Vein endothelial cell (primary cell): Measurements from ENCODE around the gene KMT2A. TPM values are rescaled to one million over a fixed set of nuclear protein-coding genes. Genes with fewer than 3 reads are reported as not detected.

Experiments
- total RNA-seq: library from RNA; depleted of rRNA; stranded (reverse); fragments of >200 nt; gene quantifications from 2 replicates; pipeline ENCODE4 v1.2.3, GENCODE V29; 2012

KMT2A gene
- 44.1 and 56.4 TPM in 2 replicates for total RNA-seq

DNA sequence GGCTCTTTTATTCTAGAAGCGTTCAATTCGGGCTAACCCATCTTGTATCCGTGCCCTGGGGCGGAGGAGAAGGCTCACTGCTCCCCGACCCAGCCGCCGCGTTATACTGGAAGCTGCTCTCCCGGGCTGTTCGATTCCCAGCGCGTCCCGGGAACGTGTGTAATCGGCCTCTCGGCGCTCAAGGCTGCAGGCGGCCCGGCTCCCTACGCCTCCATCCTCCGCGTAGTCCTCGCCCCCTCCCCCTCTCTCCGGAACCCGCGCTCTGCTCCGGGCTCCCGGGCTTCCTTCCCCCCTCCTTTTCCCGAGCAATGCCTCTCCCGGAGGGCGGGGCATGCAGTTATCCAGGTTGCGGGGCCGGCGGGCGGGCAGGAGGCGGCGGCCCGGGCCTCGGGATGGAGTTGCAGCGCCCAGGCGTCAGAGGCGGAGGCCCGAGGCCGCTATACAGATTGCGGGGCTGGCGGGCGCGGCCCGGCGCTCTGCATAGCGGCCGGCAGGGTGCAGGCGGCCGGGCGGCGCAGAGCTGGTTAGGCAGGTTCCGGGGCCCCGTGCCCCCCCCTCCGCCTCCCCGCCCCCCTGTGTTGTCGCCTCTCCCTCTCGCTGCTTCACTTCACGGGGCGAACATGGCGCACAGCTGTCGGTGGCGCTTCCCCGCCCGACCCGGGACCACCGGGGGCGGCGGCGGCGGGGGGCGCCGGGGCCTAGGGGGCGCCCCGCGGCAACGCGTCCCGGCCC lies at the start of gene KMT2A:
Gene KMT2A (plus strand): TSS at position 600 of the 732 bp plus-strand sequence. CDS start 21 bp downstream, at position 621.

DNA sequence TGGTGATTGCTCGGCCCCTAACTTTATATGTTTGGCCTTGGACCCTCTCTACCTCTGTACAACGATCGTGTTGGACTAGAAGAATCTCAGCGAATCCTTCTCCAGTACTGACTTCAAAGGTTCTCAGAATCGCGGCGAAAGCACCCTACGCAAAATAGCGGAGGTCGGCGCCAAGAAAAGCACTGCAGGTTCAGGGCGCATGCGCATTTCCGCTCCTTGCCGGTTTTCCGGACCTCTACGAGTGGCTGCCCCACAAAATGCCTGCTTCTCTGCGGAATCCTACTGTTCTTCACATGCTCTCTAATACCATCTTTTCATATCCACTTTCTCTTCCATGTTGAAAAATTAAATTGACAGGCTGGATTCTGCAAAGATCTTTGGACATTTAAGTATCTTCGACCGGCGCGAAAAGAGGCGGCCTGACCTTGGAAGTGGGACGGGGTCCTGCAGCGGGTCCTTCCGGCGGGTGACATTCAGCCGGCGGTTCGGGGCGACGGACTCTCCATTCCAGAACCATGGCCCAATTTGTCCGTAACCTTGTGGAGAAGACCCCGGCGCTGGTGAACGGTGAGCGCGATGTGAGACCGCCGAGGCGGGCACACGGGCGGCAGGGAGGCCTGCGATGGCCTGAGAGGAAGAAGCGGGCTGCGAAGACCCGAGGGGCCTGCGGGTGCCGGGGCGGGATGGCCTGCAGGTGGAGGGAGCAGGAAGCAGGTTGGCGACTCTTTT lies 35.0 kb upstream of the KMT2A start, which contains the start of gene ATP5MG:
Gene ATP5MG (plus strand): TSS at position 456 of the 729 bp plus-strand sequence. CDS start 60 bp downstream, at position 516.

DNA sequence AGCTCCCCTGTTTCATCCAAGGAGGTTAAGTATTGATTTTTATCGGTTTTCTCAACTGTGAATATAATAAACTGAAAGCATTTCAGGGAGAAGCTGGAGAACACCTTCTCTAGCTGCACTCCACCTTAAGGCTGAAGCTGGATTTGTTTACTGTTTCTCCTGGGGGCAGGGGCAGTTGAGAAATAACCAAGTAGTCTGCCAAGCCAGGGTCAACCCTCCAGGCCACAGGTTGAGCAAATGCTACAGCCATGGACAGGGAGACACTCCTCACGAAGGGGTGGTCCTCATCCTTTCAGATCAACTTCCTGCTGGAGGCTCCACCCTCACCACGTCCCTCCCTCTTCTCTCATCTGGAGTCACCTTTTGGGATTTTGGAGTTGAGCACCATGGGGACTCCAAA lies 90.8 kb downstream of the KMT2A start, which contains the start of gene TTC36:
Gene TTC36 (plus strand): TSS at position 366 of the 400 bp plus-strand sequence. CDS start 21 bp downstream, at position 387.

GRCh38 chr11:118530683-118531596 lies 94.6 kb downstream of the KMT2A start, which contains the start of gene TMEM25:
Gene TMEM25 (plus strand): TSS chr11:118531192. CDS start chr11:118531802, 610 bp downstream.

DNA sequence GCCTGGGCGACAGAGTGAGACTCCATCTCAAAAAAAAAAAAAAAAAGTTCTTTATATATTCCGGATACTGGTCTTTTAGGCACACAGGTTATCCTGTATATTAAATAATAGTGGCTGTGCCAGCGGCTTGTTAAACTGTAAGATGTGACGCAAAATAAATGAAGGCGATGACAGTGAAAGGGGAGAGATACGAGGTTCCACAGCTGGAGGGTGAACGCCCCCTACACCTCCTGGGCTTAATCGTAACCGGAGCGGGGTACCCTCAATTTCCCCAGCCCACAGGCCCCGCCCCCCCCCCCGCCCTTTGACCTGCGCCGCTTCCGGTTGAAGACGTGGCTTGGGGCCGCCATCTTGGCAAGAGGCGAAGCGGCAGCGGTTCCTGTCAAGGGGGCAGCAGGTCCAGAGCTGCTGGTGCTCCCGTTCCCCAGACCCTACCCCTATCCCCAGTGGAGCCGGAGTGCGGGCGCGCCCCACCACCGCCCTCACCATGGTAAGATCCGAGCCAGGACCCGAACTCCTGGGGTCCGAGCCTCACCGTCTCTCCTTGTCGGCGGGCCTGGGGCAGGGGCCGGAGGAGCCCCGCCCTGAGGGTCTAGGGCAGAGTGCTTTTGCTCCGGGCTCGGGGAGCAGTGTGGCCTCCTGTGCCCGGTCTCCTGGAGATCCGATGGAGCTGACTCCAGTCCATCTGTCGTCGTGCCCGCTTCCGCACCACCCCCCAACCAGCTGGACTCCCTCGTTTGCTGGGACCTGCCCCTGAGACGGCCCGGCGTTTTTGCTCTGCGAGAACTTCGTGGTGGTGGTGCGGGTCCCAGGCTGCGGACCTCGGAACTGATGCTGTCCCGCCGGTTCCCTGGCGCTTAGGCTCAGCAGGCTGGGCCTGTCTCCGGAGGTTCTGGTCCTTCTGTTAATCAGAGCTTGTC lies 136.0 kb downstream of the KMT2A start, which contains the start of gene ARCN1:
Gene ARCN1 (plus strand): TSS at position 349 of the 920 bp plus-strand sequence. CDS start 139 bp downstream, at position 488.

Other genes starting within 250 kb of the KMT2A start
- 0.65 TPM in 1 of 2 replicates, not detected in the other for gene JAML, start 211.5 kb upstream of the KMT2A start, total RNA-seq
- 10.7 and 15.4 TPM in 2 replicates for gene MPZL3, start 184.1 kb upstream of the KMT2A start, total RNA-seq
- 25.8 and 42.1 TPM in 2 replicates for gene MPZL2, start 172.2 kb upstream of the KMT2A start, total RNA-seq
- gene CD3E, start 131.8 kb upstream of the KMT2A start, total RNA-seq: 0.33 TPM in 1 of 2 replicates, not detected in the other
- not detected in 2 replicates for gene CD3D, start 93.8 kb upstream of the KMT2A start, total RNA-seq
- gene CD3G, start 92.1 kb upstream of the KMT2A start, total RNA-seq: not detected in 2 replicates
- 55.9 and 60.8 TPM in 2 replicates for gene UBE4A, start 76.9 kb upstream of the KMT2A start, total RNA-seq
- 35.8 and 42.5 TPM in 2 replicates for gene ATP5MG, start 34.9 kb upstream of the KMT2A start, total RNA-seq
- 0.19 and 2.9 TPM in 2 replicates for gene TTC36, start 91.0 kb downstream of the KMT2A start, total RNA-seq
- 20.9 and 33.6 TPM in 2 replicates for gene TMEM25, start 94.7 kb downstream of the KMT2A start, total RNA-seq
- 30.1 and 33.5 TPM in 2 replicates for gene IFT46, start 129.4 kb downstream of the KMT2A start, total RNA-seq
- gene ARCN1, start 135.9 kb downstream of the KMT2A start, total RNA-seq: 171 and 177 TPM in 2 replicates
- gene PHLDB1, start 171.1 kb downstream of the KMT2A start, total RNA-seq: 122 and 153 TPM in 2 replicates
- gene TREH, start 243.2 kb downstream of the KMT2A start, total RNA-seq: not detected in 2 replicates